GM18498 (cell line): ENCODE measurements around the gene PCDHA11.
"Not testable (repeated sequence)": the region's sequence is repeated elsewhere in the genome, so short reads cannot be mapped to it uniquely, and the experiment has no call there.

Source experiments
- ATAC-seq: cut with Tn5 transposase; IDR thresholded peaks from one replicate; pipeline ENCODE4 v1.9.1; 2021; ENCODE audit warnings: mild to moderate bottlenecking, moderate library complexity; ENCODE audit not compliant: unreplicated experiment

The PCDHA11 gene

DNA sequence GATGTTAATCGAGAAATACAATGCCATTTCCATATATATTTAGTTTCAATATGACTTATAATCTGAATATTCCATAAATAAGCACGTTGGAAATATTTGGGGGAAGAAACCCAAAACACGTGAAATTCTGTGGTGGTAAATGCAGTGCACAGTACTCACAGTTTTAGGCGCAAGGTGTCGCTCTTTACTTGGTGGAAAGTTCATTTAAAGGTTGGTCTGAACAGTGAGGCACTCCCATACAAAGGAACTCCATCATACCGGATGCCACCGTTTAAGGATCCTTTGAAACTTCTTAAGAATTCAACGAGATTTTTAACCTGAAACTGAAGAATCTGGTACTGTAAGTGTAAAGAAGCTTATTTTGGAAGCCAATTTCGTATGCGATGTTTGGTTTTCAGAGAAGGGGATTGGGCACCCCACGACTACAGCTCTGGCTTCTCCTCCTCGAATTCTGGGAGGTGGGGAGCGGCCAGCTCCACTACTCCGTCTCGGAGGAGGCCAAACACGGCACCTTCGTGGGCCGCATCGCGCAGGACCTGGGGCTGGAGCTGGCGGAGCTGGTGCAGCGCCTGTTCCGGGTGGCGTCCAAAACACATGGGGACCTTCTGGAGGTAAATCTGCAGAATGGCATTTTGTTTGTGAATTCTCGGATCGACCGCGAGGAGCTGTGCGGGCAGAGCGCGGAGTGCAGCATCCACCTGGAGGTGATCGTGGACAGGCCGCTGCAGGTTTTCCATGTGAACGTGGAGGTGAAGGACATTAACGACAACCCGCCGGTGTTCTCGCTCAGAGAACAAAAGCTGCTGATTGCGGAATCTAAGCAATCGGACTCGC, at the start of gene PCDHA11:
Gene PCDHA11 (plus strand): TSS at position 237 of the 834 bp plus-strand sequence. CDS start 147 bp downstream, at position 384.
- no peak for ATAC-seq

DNA sequence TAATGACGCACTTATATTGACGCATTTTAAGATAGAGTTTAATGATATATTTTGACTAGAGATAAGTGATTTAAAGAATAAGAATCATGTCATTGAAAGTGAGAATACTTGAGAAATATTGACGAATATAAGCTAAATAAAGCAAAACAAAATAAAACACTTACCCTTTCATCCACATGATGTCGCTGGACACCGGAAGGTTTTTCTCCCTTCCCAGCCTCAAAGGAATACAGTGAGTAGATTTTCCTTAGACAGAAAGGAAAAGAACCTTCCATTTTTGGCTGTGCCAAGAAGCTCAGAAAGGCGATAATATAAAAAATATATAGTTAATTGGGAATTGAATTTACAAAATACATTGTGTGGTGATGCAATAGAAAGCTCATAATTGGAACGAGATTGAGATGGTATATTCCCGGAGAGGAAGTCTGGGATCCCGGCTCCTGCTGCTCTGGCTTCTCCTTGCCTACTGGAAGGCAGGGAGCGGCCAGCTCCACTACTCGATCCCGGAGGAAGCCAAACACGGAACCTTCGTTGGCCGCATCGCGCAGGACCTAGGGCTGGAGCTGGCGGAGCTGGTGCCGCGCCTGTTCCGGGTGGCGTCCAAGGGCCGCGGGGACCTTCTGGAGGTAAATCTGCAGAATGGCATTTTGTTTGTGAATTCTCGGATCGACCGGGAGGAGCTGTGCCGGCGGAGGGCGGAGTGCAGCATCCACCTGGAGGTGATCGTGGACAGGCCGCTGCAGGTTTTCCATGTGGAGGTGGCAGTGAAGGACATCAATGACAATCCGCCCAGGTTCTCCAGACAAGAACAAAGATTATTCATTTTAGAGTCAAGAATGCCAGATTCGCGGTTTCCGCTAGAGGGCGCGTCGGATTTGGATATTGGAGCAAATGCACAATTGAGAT, 47.1 kb upstream of the PCDHA11 start, which contains the start of gene PCDHA5:
Gene PCDHA5 (plus strand): TSS at position 239 of the 906 bp plus-strand sequence.
- no peak for ATAC-seq

- ATAC-seq, result no peak
These were observed 46.5 kb upstream of the PCDHA11 start for GRCh38 chr5:140822281-140822629.

DNA sequence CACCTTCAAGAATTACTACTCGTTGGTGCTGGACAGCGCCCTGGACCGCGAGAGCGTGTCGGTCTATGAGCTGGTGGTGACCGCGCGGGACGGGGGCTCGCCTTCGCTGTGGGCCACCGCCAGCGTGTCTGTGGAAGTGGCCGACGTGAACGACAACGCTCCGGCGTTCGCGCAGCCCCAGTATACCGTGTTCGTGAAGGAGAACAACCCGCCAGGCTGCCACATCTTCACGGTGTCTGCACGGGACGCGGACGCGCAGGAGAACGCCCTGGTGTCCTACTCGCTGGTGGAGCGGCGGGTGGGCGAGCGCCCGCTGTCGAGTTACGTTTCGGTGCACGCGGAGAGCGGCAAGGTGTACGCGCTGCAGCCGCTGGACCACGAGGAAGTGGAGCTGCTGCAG, 45.8 kb upstream of the PCDHA11 start:
- not testable (repeated sequence) for ATAC-seq

DNA sequence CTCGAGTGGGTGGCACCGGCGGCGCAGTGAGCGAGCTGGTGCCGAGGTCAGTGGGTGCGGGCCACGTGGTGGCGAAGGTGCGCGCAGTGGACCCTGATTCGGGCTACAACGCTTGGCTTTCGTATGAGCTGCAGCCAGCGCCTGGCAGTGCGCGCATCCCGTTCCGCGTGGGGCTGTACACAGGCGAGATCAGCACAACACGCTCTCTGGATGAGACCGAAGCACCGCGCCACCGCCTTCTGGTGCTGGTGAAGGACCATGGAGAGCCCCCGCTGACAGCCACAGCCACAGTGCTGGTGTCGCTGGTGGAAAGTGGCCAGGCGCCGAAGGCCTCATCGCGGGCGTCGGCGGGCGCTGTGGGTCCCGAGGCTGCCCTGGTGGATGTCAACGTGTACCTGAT, 45.3 kb upstream of the PCDHA11 start:
- no peak for ATAC-seq

GRCh38 chr5:140827704-140828361, 40.9 kb upstream of the PCDHA11 start, which contains the start of gene PCDHA6:
TSS of gene PCDHA6 (plus strand) at chr5:140827960. CDS start at chr5:140828092, 132 bp downstream.
- ATAC-seq, result no peak

- ATAC-seq, result no peak
These were observed 40.4 kb upstream of the PCDHA11 start for GRCh38 chr5:140828362-140828737.

- ATAC-seq, result not testable (repeated sequence)
These were observed 39.0 kb upstream of the PCDHA11 start for GRCh38 chr5:140829511-140830501.

GRCh38 chr5:140833993-140834392, 34.8 kb upstream of the PCDHA11 start, which contains the start of gene PCDHA7:
TSS of gene PCDHA7 (plus strand) at chr5:140834269. CDS start at chr5:140834384, 115 bp downstream.
- no peak for ATAC-seq

DNA sequence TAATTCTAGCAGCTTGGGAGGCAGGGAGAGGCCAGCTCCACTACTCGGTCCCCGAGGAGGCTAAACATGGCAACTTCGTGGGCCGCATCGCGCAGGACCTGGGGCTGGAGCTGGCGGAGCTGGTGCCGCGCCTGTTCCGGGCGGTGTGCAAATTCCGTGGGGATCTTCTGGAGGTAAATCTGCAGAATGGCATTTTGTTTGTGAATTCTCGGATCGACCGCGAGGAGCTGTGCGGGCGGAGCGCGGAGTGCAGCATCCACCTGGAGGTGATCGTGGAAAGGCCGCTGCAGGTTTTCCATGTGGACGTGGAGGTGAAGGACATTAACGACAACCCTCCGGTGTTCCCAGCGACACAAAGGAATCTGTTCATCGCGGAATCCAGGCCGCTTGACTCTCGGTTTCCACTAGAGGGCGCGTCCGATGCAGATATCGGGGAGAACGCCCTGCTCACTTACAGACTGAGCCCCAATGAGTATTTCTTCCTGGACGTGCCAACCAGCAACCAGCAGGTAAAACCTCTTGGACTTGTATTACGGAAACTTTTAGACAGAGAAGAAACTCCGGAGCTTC, 34.2 kb upstream of the PCDHA11 start:
- ATAC-seq, result not testable (repeated sequence)

DNA sequence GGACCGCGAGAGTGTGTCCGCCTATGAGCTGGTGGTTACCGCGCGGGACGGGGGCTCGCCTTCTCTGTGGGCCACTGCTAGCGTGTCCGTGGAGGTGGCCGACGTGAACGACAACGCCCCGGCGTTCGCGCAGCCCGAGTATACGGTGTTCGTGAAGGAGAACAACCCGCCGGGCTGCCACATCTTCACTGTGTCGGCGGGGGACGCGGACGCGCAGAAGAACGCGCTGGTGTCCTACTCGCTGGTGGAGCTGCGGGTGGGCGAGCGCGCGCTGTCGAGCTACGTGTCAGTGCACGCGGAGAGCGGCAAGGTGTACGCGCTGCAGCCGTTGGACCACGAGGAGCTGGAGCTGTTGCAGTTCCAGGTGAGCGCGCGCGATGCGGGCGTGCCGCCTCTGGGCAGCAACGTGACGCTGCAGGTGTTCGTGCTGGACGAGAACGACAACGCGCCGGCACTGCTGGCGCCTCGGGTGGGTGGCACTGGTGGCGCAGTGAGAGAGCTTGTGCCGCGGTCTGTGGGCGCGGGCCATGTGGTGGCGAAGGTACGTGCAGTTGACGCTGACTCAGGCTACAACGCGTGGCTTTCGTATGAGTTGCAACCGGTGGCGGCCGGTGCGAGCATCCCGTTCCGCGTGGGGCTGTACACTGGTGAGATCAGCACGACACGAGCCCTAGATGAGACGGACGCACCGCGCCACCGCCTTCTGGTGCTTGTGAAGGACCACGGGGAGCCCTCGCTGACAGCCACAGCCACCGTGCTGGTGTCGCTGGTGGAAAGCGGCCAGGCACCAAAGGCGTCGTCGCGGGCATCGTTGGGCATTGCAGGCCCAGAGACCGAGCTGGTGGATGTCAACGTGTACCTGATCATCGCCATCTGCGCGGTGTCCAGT, 32.9 kb upstream of the PCDHA11 start:
- no peak for ATAC-seq

GRCh38 chr5:140840978-140841962, 27.5 kb upstream of the PCDHA11 start, which contains the start of gene PCDHA8:
TSS of gene PCDHA8 (plus strand) at chr5:140841187. CDS start at chr5:140841322, 135 bp downstream.
- ATAC-seq, result no peak

GRCh38 chr5:140842798-140843733, 25.7 kb upstream of the PCDHA11 start:
- ATAC-seq, result no peak

DNA sequence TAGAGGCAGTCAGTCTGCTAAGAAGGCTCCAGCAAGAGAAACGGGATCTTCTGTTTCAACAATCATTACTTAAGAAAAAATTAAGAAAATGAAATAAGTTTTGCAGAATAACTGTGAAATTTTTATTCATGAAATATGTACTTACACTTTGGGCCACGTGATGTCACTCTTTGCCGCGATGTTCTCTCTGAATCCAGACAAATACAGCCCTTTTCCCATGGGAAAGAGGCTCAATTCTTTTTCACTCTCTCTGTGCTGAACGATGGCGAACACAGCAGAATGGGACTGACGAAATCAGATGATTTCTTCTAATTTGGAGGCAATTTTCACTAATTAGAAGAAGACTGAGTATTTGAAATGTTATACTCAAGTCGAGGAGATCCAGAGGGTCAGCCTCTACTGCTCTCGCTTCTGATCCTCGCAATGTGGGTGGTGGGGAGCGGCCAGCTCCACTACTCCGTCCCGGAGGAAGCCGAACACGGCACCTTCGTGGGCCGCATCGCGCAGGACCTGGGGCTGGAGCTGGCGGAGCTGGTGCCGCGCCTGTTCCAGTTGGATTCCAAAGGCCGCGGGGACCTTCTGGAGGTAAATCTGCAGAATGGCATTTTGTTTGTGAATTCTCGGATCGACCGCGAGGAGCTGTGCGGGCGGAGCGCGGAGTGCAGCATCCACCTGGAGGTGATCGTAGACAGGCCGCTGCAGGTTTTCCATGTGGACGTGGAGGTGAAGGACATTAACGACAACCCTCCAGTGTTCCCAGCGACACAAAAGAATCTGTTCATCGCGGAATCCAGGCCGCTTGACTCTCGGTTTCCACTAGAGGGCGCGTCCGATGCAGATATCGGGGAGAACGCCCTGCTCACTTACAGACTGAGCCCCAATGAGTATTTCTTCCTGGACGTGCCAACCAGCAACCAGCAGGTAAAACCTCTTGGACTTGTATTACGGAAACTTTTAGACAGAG, 20.3 kb upstream of the PCDHA11 start, which contains the start of gene PCDHA9:
Gene PCDHA9 (plus strand): TSS at position 244 of the 964 bp plus-strand sequence. CDS start 114 bp downstream, at position 358.
- ATAC-seq, result not testable (repeated sequence)
